Measurements from ENCODE around the gene IQSEC1.

Gene IQSEC1

DNA sequence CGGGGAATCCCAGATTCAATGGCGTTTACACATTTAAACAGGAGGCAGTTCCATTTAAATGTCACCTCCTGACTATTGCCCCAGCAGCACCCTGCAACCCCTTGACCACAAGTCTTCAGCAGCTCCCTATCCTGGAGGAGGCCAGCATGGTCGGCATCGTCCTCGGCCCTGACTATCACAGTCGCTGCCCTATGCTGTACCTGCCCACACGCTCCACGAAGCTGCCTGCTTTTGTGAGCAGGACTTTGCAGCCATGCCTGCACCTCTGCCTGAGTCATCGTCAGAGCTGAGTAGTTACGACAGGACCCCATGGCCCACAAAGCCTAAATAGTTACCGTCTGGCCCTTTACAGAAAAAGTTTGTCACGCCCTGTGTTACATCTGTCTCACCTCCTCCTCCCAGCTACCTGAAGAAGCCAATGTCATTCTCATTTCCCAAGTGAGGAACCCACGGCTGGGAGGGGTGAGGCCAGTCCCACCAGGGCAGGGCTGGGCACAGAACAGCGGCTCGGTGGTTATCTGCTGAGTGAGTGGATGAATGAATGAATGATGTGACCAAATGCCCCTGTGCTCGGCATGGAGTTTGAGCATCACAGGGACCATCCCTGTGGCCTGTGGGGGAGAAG is 47.8 kb upstream of the IQSEC1 start:
- TF ChIP-seq TCF12 (IDR thresholded peaks at IDR 0.05; ENCODE audit: low read depth) (no peak), NFIC (IDR thresholded peaks at IDR 0.05) (no peak), EP300 (IDR thresholded peaks at IDR 0.05; ENCODE audit: borderline replicate concordance) (no peak), FOXM1 (IDR thresholded peaks at IDR 0.05; ENCODE audit: borderline replicate concordance, low read depth) (no peak), USF1 (IDR thresholded peaks at IDR 0.05) (no peak), RAD21 (IDR thresholded peaks at IDR 0.05; ENCODE audit: low read depth) (no peak)
- TF ChIP-seq, protein P1, sequence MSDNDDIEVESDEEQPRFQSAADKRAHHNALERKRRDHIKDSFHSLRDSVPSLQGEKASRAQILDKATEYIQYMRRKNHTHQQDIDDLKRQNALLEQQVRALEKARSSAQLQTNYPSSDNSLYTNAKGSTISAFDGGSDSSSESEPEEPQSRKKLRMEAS (IDR thresholded peaks at IDR 0.05) = no peak
- TF ChIP-seq, protein P2, sequence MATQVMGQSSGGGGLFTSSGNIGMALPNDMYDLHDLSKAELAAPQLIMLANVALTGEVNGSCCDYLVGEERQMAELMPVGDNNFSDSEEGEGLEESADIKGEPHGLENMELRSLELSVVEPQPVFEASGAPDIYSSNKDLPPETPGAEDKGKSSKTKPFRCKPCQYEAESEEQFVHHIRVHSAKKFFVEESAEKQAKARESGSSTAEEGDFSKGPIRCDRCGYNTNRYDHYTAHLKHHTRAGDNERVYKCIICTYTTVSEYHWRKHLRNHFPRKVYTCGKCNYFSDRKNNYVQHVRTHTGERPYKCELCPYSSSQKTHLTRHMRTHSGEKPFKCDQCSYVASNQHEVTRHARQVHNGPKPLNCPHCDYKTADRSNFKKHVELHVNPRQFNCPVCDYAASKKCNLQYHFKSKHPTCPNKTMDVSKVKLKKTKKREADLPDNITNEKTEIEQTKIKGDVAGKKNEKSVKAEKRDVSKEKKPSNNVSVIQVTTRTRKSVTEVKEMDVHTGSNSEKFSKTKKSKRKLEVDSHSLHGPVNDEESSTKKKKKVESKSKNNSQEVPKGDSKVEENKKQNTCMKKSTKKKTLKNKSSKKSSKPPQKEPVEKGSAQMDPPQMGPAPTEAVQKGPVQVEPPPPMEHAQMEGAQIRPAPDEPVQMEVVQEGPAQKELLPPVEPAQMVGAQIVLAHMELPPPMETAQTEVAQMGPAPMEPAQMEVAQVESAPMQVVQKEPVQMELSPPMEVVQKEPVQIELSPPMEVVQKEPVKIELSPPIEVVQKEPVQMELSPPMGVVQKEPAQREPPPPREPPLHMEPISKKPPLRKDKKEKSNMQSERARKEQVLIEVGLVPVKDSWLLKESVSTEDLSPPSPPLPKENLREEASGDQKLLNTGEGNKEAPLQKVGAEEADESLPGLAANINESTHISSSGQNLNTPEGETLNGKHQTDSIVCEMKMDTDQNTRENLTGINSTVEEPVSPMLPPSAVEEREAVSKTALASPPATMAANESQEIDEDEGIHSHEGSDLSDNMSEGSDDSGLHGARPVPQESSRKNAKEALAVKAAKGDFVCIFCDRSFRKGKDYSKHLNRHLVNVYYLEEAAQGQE (IDR thresholded peaks at IDR 0.05; ENCODE audit: low read depth) = no peak

GRCh38 chr3:13120289-13120927 is 47.2 kb upstream of the IQSEC1 start:
- TF ChIP-seq RAD21 (IDR thresholded peaks at IDR 0.05; ENCODE audit: low read depth) = no peak
- no peak for TF ChIP-seq TEAD4 (IDR thresholded peaks at IDR 0.05)
- TF ChIP-seq CEBPB (IDR thresholded peaks at IDR 0.05) = no peak
- TF ChIP-seq NFIC (IDR thresholded peaks at IDR 0.05) = no peak
- TF ChIP-seq EGR1 (IDR thresholded peaks at IDR 0.05) = no peak
- no peak for TF ChIP-seq EP300 (IDR thresholded peaks at IDR 0.05; ENCODE audit: borderline replicate concordance)
- TF ChIP-seq, protein P2 (IDR thresholded peaks at IDR 0.05; ENCODE audit: low read depth) = no peak
- no peak for TF ChIP-seq ZBTB7A (IDR thresholded peaks at IDR 0.05; ENCODE audit: low read depth)
- no peak for TF ChIP-seq YY1 (IDR thresholded peaks at IDR 0.05; ENCODE audit: low read depth)
- no peak for TF ChIP-seq TAF1 (IDR thresholded peaks at IDR 0.05; ENCODE audit: low read depth)
- TF ChIP-seq CREB1 (IDR thresholded peaks at IDR 0.05; ENCODE audit: low read depth) = no peak
- TF ChIP-seq TCF12 (IDR thresholded peaks at IDR 0.05; ENCODE audit: low read depth) = no peak
- TF ChIP-seq FOXM1 (IDR thresholded peaks at IDR 0.05; ENCODE audit: borderline replicate concordance, low read depth) = no peak

DNA sequence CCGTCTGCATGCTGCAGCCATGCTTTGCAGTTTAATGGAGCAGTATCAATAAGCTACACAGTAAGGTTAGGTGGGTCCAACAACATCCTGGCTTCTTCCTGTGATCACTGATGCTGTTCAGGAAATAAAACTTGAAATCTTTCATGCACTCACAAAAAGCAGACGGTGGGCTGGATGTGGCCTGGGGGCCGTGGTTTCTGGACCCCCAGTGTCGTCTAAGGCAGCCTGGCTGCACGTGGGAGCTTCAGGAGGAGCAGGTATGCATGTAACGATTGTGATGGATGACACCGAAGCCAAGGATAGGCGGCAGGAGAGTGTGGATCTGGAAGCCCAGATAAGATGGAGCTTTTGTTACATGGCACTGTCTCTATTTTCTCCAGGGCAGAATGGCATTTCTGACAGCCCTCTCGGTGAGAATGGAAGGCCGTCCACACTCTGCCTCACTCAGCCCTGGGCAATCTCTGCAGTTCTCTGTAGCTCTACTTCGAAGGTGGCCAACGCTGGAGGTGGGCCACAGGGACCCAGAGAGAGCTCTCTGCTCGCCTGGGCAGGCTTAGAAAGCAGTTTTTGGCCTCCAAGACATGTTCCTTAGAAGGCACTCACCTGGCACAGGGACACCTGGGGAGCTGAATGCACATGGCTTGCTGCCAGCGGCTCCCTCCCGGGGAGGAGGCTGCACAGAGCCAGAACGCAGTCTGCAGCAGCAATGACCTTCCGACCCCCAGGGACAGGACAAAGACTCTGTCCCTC is 46.4 kb upstream of the IQSEC1 start:
- TF ChIP-seq EP300 (IDR thresholded peaks at IDR 0.05; ENCODE audit: borderline replicate concordance) (peak; percentile 66), CREB1 (IDR thresholded peaks at IDR 0.05; ENCODE audit: low read depth) (no peak), RAD21 (IDR thresholded peaks at IDR 0.05; ENCODE audit: low read depth) (no peak; the same call in 1 of the 2 replicates), ZBTB7A (IDR thresholded peaks at IDR 0.05; ENCODE audit: low read depth) (no peak), YY1 (IDR thresholded peaks at IDR 0.05; ENCODE audit: low read depth) (no peak), USF1 (IDR thresholded peaks at IDR 0.05) (no peak), FOXM1 (IDR thresholded peaks at IDR 0.05; ENCODE audit: borderline replicate concordance, low read depth) (no peak), TAF1 (IDR thresholded peaks at IDR 0.05; ENCODE audit: low read depth) (no peak), NFIC (IDR thresholded peaks at IDR 0.05) (peak; percentile 96), TEAD4 (IDR thresholded peaks at IDR 0.05) (0 out of 2 replicates have a peak, but pooled peaks have one; percentile 28), EGR1 (IDR thresholded peaks at IDR 0.05) (no peak), TCF12 (IDR thresholded peaks at IDR 0.05; ENCODE audit: low read depth) (peak; percentile 79), CEBPB (IDR thresholded peaks at IDR 0.05) (no peak)
- TF ChIP-seq, protein P2 (IDR thresholded peaks at IDR 0.05; ENCODE audit: low read depth) = 0 out of 2 replicates have a peak, but pooled peaks have one; percentile 27
- TF ChIP-seq, protein P1 (IDR thresholded peaks at IDR 0.05) = peak; percentile 39; the same call in 1 of the 2 replicates

All from Ishikawa (cell line).